T-helper 1 cell (primary cell): ENCODE data around the gene CCDC197.

Source experiments
- DNase-seq, 5 donors: peaks; one replicate each; pipeline ENCODE4 v3.0.0-alpha.2; 2012 to 2020

The CCDC197 gene

GRCh38 chr14:94026173-94026888 is 29.2 kb downstream of the CCDC197 start, which contains the start of gene OTUB2:
TSS of gene OTUB2 (plus strand) at chr14:94026340. CDS start at chr14:94026538, 198 bp downstream.
- DNase-seq: peak; percentile 87 to 99 (median 91)

GRCh38 chr14:94026889-94027469 is 29.9 kb downstream of the CCDC197 start:
- no peak for DNase-seq

GRCh38 chr14:94027566-94028449 is 30.7 kb downstream of the CCDC197 start:
- no peak for DNase-seq

GRCh38 chr14:94028450-94028826 is 31.3 kb downstream of the CCDC197 start:
- peak in 1 of 5 donors; percentile 67 for DNase-seq

GRCh38 chr14:94029265-94029664 is 32.2 kb downstream of the CCDC197 start:
- DNase-seq: no peak

- DNase-seq: no peak
Observed at GRCh38 chr14:94029671-94030203, 32.6 kb downstream of the CCDC197 start.

GRCh38 chr14:94030571-94030970 is 33.5 kb downstream of the CCDC197 start:
- DNase-seq: no peak

GRCh38 chr14:94031161-94031882 is 34.2 kb downstream of the CCDC197 start:
- no peak for DNase-seq

GRCh38 chr14:94031883-94032279 is 34.8 kb downstream of the CCDC197 start:
- no peak for DNase-seq

- no peak for DNase-seq
Observed at GRCh38 chr14:94034886-94035285, 37.8 kb downstream of the CCDC197 start.

GRCh38 chr14:94036313-94037167 is 39.4 kb downstream of the CCDC197 start:
- DNase-seq: peak; percentile 35 to 73 (median 61)

GRCh38 chr14:94037954-94038353 is 40.9 kb downstream of the CCDC197 start:
- no peak for DNase-seq

- no peak for DNase-seq
Observed at GRCh38 chr14:94038510-94038909, 41.4 kb downstream of the CCDC197 start.

- no peak for DNase-seq
Observed at GRCh38 chr14:94038921-94039629, 42.0 kb downstream of the CCDC197 start.

GRCh38 chr14:94040247-94040646 is 43.1 kb downstream of the CCDC197 start:
- no peak for DNase-seq

GRCh38 chr14:94040796-94041195 is 43.7 kb downstream of the CCDC197 start:
- DNase-seq: no peak

GRCh38 chr14:94041551-94042346 is 44.6 kb downstream of the CCDC197 start:
- DNase-seq: no peak

GRCh38 chr14:94042433-94043091 is 45.5 kb downstream of the CCDC197 start:
- no peak for DNase-seq

- no peak for DNase-seq
Observed at GRCh38 chr14:94043111-94043755, 46.1 kb downstream of the CCDC197 start.
